WTC11 (cell line): Measurements from ENCODE around the gene PFKFB4. TPM values are rescaled to one million over a fixed set of nuclear protein-coding genes. Genes with fewer than 3 reads are reported as not detected.

Source experiments
- microRNA-seq: library from miRNA; unstranded; fragments of <30 nt; microRNA quantifications from one replicate; pipeline ENCODE4 v1.2.0, GENCODE V29; 2022; ENCODE audit warnings: borderline number of aligned reads
- total RNA-seq: library from RNA; stranded (reverse); gene quantifications from 3 replicates; pipeline ENCODE4 v1.2.3, GENCODE V29; 2021

Gene PFKFB4
- total RNA-seq, 1 experiment from 2014 or later: 18.0 TPM

Small RNA genes within 50 kb of the gene (microRNA-seq; reads per million reads assigned to microRNA genes)
- gene MIR6823 (not detected), gene MIR711 (not detected)

Other genes with a start within 250 kb of the PFKFB4 start
- not detected in 3 replicates for gene SPINK8, start 223.1 kb downstream of the PFKFB4 start, total RNA-seq
- 1.9 to 2.5 TPM (median 2.0 TPM) in 3 replicates for gene FBXW12, start 184.6 kb downstream of the PFKFB4 start, total RNA-seq
- 119 to 143 TPM (median 125 TPM) in 3 replicates for gene PLXNB1, start 126.7 kb downstream of the PFKFB4 start, total RNA-seq
- gene CCDC51, start 116.7 kb downstream of the PFKFB4 start, total RNA-seq: 23.9 to 25.1 TPM (median 24.7 TPM) in 3 replicates
- gene TMA7, start 116.5 kb downstream of the PFKFB4 start, total RNA-seq: 281 to 318 TPM (median 285 TPM) in 3 replicates
- gene ATRIP, start 110.1 kb downstream of the PFKFB4 start, total RNA-seq: 15.5 to 18.2 TPM (median 15.6 TPM) in 3 replicates
- gene SHISA5, start 52.6 kb downstream of the PFKFB4 start, total RNA-seq: 137 to 165 TPM (median 158 TPM) in 3 replicates
- gene UCN2, start 7.0 kb upstream of the PFKFB4 start, total RNA-seq: 0.34 to 0.46 TPM in 2 of 3 replicates, not detected in the other
- 8.1 to 16.1 TPM (median 15.4 TPM) in 3 replicates for gene COL7A1, start 38.5 kb upstream of the PFKFB4 start, total RNA-seq
- gene UQCRC1, start 52.8 kb upstream of the PFKFB4 start, total RNA-seq: 313 to 326 TPM (median 323 TPM) in 3 replicates
- 0.53 to 0.66 TPM in 2 of 3 replicates, not detected in the other for gene TMEM89, start 65.0 kb upstream of the PFKFB4 start, total RNA-seq
- 57.2 to 58.9 TPM (median 57.8 TPM) in 3 replicates for gene SLC26A6, start 78.7 kb upstream of the PFKFB4 start, total RNA-seq
- 27.9 to 35.7 TPM (median 32.7 TPM) in 3 replicates for gene CELSR3, start 106.1 kb upstream of the PFKFB4 start, total RNA-seq
- gene NCKIPSD, start 129.1 kb upstream of the PFKFB4 start, total RNA-seq: 40.1 to 50.1 TPM (median 47.1 TPM) in 3 replicates
- gene IP6K2, start 160.4 kb upstream of the PFKFB4 start, total RNA-seq: 113 to 123 TPM (median 114 TPM) in 3 replicates